A673 (cell line): ENCODE data around the gene ZSWIM5.

Experiments used
- EZH2 ChIP-seq: fragments of 200-600 bp; sonication (generic); IDR thresholded peaks from 2 replicates; pipeline ENCODE4 v1.6.1; 2017; ENCODE audit warnings: borderline replicate concordance, low read depth, mild to moderate bottlenecking, mixed read lengths, antibody characterized with exemption, low read length; ENCODE audit not compliant: poor library complexity, severe bottlenecking
- TF ChIP-seq, protein P1 (sequence below): fragments of 300-800, 200-600 bp; sonication (generic); conservative IDR thresholded peaks from 2 replicates; pipeline ENCODE4 v1.5.1; 2017; ENCODE audit warnings: low read depth, mild to moderate bottlenecking, antibody characterized with exemption, low read length, moderate library complexity, mixed read lengths

GRCh38 chr1:45172764-45173163 is 33.6 kb downstream of the ZSWIM5 start:
- no peak for TF ChIP-seq EZH2
- TF ChIP-seq, protein P1, sequence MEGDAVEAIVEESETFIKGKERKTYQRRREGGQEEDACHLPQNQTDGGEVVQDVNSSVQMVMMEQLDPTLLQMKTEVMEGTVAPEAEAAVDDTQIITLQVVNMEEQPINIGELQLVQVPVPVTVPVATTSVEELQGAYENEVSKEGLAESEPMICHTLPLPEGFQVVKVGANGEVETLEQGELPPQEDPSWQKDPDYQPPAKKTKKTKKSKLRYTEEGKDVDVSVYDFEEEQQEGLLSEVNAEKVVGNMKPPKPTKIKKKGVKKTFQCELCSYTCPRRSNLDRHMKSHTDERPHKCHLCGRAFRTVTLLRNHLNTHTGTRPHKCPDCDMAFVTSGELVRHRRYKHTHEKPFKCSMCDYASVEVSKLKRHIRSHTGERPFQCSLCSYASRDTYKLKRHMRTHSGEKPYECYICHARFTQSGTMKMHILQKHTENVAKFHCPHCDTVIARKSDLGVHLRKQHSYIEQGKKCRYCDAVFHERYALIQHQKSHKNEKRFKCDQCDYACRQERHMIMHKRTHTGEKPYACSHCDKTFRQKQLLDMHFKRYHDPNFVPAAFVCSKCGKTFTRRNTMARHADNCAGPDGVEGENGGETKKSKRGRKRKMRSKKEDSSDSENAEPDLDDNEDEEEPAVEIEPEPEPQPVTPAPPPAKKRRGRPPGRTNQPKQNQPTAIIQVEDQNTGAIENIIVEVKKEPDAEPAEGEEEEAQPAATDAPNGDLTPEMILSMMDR = no peak
